GM18870 (cell line): Measurements from ENCODE around the gene OR2C1.
A peak's percentile ranks its signal among the peaks of the same experiment; 100 is the strongest.

Experiments used
- ATAC-seq: cut with Tn5 transposase; IDR thresholded peaks from one replicate; pipeline ENCODE4 v1.9.1; 2021; ENCODE audit warnings: moderate library complexity; ENCODE audit not compliant: unreplicated experiment

Gene OR2C1

GRCh38 chr16:3389663-3390338 is 34.1 kb downstream of the OR2C1 start:
- no peak for ATAC-seq

- ATAC-seq: no peak
These were observed 44.7 kb downstream of the OR2C1 start for GRCh38 chr16:3400446-3400778.

- ATAC-seq: peak; percentile 95
These were observed 45.3 kb downstream of the OR2C1 start, which contains the start of the genes ZNF174 and ZSCAN32 for GRCh38 chr16:3400779-3401688. Gene ZNF174, plus strand, starts transcription at chr16:3401215. Its CDS starts 790 bp downstream, at chr16:3402005. Gene ZSCAN32, minus strand, starts transcription at chr16:3401004. Its CDS starts 3,447 bp downstream, at chr16:3397557.

GRCh38 chr16:3401719-3402397 is 46.2 kb downstream of the OR2C1 start:
- ATAC-seq: no peak
